Panc1 (cell line): Measurements from ENCODE around the gene RAMP2.

Source experiments
- POLR2AphosphoS5 ChIP-seq: IDR thresholded peaks from 2 replicates; pipeline ENCODE4 v1.6.1; 2012; ENCODE audit warnings: mild to moderate bottlenecking, low read depth, low read length, moderate library complexity
- SIN3A ChIP-seq: IDR thresholded peaks from 2 replicates; pipeline ENCODE4 v1.6.1; 2012; ENCODE audit warnings: low read depth, mild to moderate bottlenecking, low read length, moderate library complexity, borderline replicate concordance; ENCODE audit not compliant: insufficient read depth
- TF ChIP-seq, protein P1 (sequence below): fragments of 450-650 bp; IDR thresholded peaks from 2 replicates; pipeline ENCODE4 v1.5.1; 2017; ENCODE audit warnings: mild to moderate bottlenecking
- TF ChIP-seq, protein P2 (sequence below), 2 experiments: IDR thresholded peaks; 2 replicates each; pipeline ENCODE4 v1.6.1; 2011 to 2012; ENCODE audit warnings: low read depth in 2 of 2, control low read depth in 1 of 2, low read length in 1 of 2, mild to moderate bottlenecking in 1 of 2, moderate library complexity in 1 of 2; ENCODE audit not compliant: insufficient read depth in 1 of 2

DNA sequence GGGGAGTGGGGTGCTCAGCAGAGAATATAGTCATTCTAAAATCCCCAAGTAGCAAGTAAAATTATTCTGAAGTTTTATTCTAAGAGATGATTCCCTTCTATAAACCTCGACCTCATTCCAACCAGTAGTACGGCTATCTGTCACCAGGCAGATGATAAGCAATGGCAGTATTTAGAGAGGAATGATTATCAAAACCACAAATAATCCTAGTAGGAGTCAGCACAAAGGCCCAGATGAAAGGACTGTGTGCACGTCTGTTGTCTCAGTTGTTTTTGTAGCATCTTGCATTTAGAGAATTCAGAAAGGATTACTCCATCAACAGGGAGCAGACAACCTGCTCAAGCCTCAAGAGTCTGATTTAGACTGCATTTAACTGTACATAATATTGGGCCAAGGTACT is 37.4 kb upstream of the RAMP2 start:
- TF ChIP-seq, protein P1, sequence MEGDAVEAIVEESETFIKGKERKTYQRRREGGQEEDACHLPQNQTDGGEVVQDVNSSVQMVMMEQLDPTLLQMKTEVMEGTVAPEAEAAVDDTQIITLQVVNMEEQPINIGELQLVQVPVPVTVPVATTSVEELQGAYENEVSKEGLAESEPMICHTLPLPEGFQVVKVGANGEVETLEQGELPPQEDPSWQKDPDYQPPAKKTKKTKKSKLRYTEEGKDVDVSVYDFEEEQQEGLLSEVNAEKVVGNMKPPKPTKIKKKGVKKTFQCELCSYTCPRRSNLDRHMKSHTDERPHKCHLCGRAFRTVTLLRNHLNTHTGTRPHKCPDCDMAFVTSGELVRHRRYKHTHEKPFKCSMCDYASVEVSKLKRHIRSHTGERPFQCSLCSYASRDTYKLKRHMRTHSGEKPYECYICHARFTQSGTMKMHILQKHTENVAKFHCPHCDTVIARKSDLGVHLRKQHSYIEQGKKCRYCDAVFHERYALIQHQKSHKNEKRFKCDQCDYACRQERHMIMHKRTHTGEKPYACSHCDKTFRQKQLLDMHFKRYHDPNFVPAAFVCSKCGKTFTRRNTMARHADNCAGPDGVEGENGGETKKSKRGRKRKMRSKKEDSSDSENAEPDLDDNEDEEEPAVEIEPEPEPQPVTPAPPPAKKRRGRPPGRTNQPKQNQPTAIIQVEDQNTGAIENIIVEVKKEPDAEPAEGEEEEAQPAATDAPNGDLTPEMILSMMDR, result no peak
- TF ChIP-seq SIN3A, result no peak
- TF ChIP-seq POLR2AphosphoS5, result no peak
- TF ChIP-seq, protein P2, sequence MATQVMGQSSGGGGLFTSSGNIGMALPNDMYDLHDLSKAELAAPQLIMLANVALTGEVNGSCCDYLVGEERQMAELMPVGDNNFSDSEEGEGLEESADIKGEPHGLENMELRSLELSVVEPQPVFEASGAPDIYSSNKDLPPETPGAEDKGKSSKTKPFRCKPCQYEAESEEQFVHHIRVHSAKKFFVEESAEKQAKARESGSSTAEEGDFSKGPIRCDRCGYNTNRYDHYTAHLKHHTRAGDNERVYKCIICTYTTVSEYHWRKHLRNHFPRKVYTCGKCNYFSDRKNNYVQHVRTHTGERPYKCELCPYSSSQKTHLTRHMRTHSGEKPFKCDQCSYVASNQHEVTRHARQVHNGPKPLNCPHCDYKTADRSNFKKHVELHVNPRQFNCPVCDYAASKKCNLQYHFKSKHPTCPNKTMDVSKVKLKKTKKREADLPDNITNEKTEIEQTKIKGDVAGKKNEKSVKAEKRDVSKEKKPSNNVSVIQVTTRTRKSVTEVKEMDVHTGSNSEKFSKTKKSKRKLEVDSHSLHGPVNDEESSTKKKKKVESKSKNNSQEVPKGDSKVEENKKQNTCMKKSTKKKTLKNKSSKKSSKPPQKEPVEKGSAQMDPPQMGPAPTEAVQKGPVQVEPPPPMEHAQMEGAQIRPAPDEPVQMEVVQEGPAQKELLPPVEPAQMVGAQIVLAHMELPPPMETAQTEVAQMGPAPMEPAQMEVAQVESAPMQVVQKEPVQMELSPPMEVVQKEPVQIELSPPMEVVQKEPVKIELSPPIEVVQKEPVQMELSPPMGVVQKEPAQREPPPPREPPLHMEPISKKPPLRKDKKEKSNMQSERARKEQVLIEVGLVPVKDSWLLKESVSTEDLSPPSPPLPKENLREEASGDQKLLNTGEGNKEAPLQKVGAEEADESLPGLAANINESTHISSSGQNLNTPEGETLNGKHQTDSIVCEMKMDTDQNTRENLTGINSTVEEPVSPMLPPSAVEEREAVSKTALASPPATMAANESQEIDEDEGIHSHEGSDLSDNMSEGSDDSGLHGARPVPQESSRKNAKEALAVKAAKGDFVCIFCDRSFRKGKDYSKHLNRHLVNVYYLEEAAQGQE (IDR thresholded peaks at IDR 0.05; ENCODE audit: insufficient read depth in 1 of 2, low read depth in 2 of 2, low read length in 1 of 2), result no peak
